Gastroesophageal sphincter (tissue), 3 donors: ENCODE data around the gene AGBL4.

Source experiments
- CTCF ChIP-seq, 4 experiments: fragments of 200-600 bp in 2 of 4; fragments of 450-650 bp in 2 of 4; sonication (generic) in 1 of 4; IDR thresholded peaks; one replicate each; pipeline ENCODE4 v1.5.1; 2017 to 2019; ENCODE audit warnings: antibody characterized with exemption in 4 of 4, mild to moderate bottlenecking in 2 of 4, moderate library complexity in 2 of 4
- EP300 ChIP-seq: sonication (generic); formaldehyde crosslinking; IDR thresholded peaks from one replicate; pipeline ENCODE4 v1.6.1; 2017; ENCODE audit warnings: antibody characterized with exemption, mild to moderate bottlenecking
- POLR2A ChIP-seq, 2 donors: fragments of 450-650 bp; IDR thresholded peaks; one replicate each; pipeline ENCODE4 v1.6.1; 2017; ENCODE audit warnings: antibody characterized with exemption in 2 of 2, mild to moderate bottlenecking in 2 of 2, moderate library complexity in 1 of 2
- POLR2AphosphoS5 ChIP-seq: sonication (generic); formaldehyde crosslinking; IDR thresholded peaks from one replicate; pipeline ENCODE4 v1.6.1; 2017; ENCODE audit warnings: antibody characterized with exemption

- TF ChIP-seq POLR2AphosphoS5 = no peak
- TF ChIP-seq POLR2A (IDR thresholded peaks at IDR 0.05) = no peak
- no peak for TF ChIP-seq CTCF (IDR thresholded peaks at IDR 0.05)
- no peak for TF ChIP-seq EP300
These were observed 1115.1 kb downstream of the AGBL4 start for GRCh38 chr1:48908606-48909005.
